Prostate gland (tissue), 2 donors: ENCODE results near the gene NIPAL4.

ENCODE experiments used
- POLR2A ChIP-seq: fragments of 450-650 bp; IDR thresholded peaks from one replicate; pipeline ENCODE4 v1.6.1; 2016; ENCODE audit warnings: antibody characterized with exemption, mild to moderate bottlenecking
- POLR2AphosphoS5 ChIP-seq: sonication (generic); formaldehyde crosslinking; IDR thresholded peaks from one replicate; pipeline ENCODE4 v1.6.1; 2017; ENCODE audit warnings: antibody characterized with exemption
- TF ChIP-seq, protein P1 (sequence below), 4 experiments: fragments of 200-600 bp in 2 of 4; fragments of 450-650 bp in 2 of 4; sonication (generic) in 2 of 4; IDR thresholded peaks; 1 replicate in 3 of 4; 2 replicates in 1 of 4; pipeline ENCODE4 v1.5.1; 2016 to 2019; ENCODE audit warnings: antibody characterized with exemption in 4 of 4, mild to moderate bottlenecking in 2 of 4, moderate library complexity in 2 of 4

DNA sequence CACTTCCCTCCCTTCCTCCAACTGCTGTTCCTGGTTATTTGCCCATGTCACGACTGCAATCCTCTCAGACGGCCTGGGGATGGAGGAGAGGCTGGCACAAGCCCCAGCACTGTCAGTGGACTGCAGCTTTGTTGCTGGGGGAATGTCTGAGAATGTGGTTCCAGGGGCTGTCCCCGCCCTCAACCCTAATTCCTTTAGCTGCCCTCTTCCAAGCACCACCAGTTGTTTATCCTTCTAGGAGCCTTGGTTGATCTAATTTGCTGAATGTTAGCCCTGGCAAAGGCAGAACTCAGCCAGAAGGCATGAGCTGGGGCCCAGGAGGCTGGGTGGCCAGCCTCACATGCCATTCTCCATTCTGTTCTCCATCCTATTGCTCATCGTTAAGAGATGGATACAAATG, 64.0 kb downstream of the NIPAL4 start:
- TF ChIP-seq POLR2A: no peak
- TF ChIP-seq, protein P1, sequence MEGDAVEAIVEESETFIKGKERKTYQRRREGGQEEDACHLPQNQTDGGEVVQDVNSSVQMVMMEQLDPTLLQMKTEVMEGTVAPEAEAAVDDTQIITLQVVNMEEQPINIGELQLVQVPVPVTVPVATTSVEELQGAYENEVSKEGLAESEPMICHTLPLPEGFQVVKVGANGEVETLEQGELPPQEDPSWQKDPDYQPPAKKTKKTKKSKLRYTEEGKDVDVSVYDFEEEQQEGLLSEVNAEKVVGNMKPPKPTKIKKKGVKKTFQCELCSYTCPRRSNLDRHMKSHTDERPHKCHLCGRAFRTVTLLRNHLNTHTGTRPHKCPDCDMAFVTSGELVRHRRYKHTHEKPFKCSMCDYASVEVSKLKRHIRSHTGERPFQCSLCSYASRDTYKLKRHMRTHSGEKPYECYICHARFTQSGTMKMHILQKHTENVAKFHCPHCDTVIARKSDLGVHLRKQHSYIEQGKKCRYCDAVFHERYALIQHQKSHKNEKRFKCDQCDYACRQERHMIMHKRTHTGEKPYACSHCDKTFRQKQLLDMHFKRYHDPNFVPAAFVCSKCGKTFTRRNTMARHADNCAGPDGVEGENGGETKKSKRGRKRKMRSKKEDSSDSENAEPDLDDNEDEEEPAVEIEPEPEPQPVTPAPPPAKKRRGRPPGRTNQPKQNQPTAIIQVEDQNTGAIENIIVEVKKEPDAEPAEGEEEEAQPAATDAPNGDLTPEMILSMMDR (IDR thresholded peaks at IDR 0.05): no peak
- no peak for TF ChIP-seq POLR2AphosphoS5
